Epithelial cell of esophagus (primary cell): ENCODE results near the gene ZCCHC10.
"Not testable (repeated sequence)": the region's sequence is repeated elsewhere in the genome, so short reads cannot be mapped to it uniquely, and the experiment has no call there.

Experiments
- DNase-seq: peaks from one replicate; pipeline ENCODE4 v3.0.0; 2010; ENCODE audit warnings: low read depth
- H3K4me3 ChIP-seq: 2 replicates; pipeline ENCODE4 v1.5.1; 2011; ENCODE audit warnings: mild to moderate bottlenecking, low read length, control low read depth
- CTCF ChIP-seq: IDR thresholded peaks from 2 replicates; pipeline ENCODE4 v1.5.1; 2011; ENCODE audit warnings: low read depth, mild to moderate bottlenecking, low read length, control low read depth, inconsistent platforms; ENCODE audit not compliant: insufficient read depth; ENCODE audit errors: missing control alignments

ZCCHC10 gene

GRCh38 chr5:133029416-133029815 is 3.1 kb upstream of the ZCCHC10 start:
- DNase-seq, result no peak
- no peak for TF ChIP-seq CTCF
- H3K4me3 ChIP-seq, result no peak overlapping the region

- DNase-seq, result no peak
- no peak for TF ChIP-seq CTCF
- peak overlapping the region; percentile 95 for H3K4me3 ChIP-seq
Measured at GRCh38 chr5:133026664-133027153, 360 bp upstream of the ZCCHC10 start.

GRCh38 chr5:133019471-133019870 is 6.9 kb downstream of the ZCCHC10 start:
- H3K4me3 ChIP-seq, DNase-seq: not testable (repeated sequence)

GRCh38 chr5:133017964-133018363 is 8.4 kb downstream of the ZCCHC10 start:
- H3K4me3 ChIP-seq, result no peak overlapping the region
- DNase-seq, result no peak
- TF ChIP-seq CTCF, result no peak

GRCh38 chr5:133015466-133015865 is 10.9 kb downstream of the ZCCHC10 start:
- no peak for TF ChIP-seq CTCF
- no peak for DNase-seq
- no peak overlapping the region for H3K4me3 ChIP-seq

- DNase-seq, H3K4me3 ChIP-seq: not testable (repeated sequence)
Measured at GRCh38 chr5:133008455-133008854, 17.9 kb downstream of the ZCCHC10 start.

- no peak for DNase-seq
- no peak overlapping the region for H3K4me3 ChIP-seq
- no peak for TF ChIP-seq CTCF
Measured at GRCh38 chr5:133006653-133007052, 19.7 kb downstream of the ZCCHC10 start.

- no peak overlapping the region for H3K4me3 ChIP-seq
- no peak for TF ChIP-seq CTCF
Measured at GRCh38 chr5:132999246-132999645, 27.1 kb downstream of the ZCCHC10 start.

More at GRCh38 chr5:132999246-132999645, 27.1 kb downstream of the ZCCHC10 start:
- DNase-seq, result no peak
